NCI-H748 (cell line): Measurements from ENCODE around the gene KRTAP10-10.
A peak's percentile ranks its signal among the peaks of the same experiment; 100 is the strongest.
"Not testable (repeated sequence)": the region's sequence is repeated elsewhere in the genome, so short reads cannot be mapped to it uniquely, and the experiment has no call there.

Experiments
- DNase-seq: peaks from one replicate; lab custom pipeline; 2025; ENCODE audit not compliant: unreplicated experiment; lab: John Stamatoyannopoulos, UW

The KRTAP10-10 gene

GRCh38 chr21:44637018-44637850 lies at the start of gene KRTAP10-10:
Gene KRTAP10-10 (plus strand): TSS chr21:44637356. CDS start chr21:44637418, 62 bp downstream.
- DNase-seq: no peak

GRCh38 chr21:44589094-44589493 lies 48.1 kb upstream of the KRTAP10-10 start:
- no peak for DNase-seq

- no peak for DNase-seq
Observed at GRCh38 chr21:44589586-44590305, 47.4 kb upstream of the KRTAP10-10 start.

- DNase-seq: no peak
Observed at GRCh38 chr21:44590311-44590721, 46.8 kb upstream of the KRTAP10-10 start.

- DNase-seq: not testable (repeated sequence)
Observed at GRCh38 chr21:44590897-44591800, 46.0 kb upstream of the KRTAP10-10 start.

- not testable (repeated sequence) for DNase-seq
Observed at GRCh38 chr21:44591801-44592130, 45.4 kb upstream of the KRTAP10-10 start.

GRCh38 chr21:44592446-44593311 lies 44.5 kb upstream of the KRTAP10-10 start, which contains the start of gene KRTAP10-6:
Gene KRTAP10-6 (minus strand): TSS chr21:44592505. CDS start chr21:44592484, 21 bp downstream.
- DNase-seq: no peak

- DNase-seq: peak; percentile 37
Observed at GRCh38 chr21:44593598-44594405, 43.4 kb upstream of the KRTAP10-10 start.

GRCh38 chr21:44594406-44594916 lies 42.7 kb upstream of the KRTAP10-10 start:
- no peak for DNase-seq

GRCh38 chr21:44595524-44595923 lies 41.6 kb upstream of the KRTAP10-10 start:
- DNase-seq: no peak

GRCh38 chr21:44596068-44596725 lies 41.0 kb upstream of the KRTAP10-10 start:
- no peak for DNase-seq

GRCh38 chr21:44598061-44598460 lies 39.1 kb upstream of the KRTAP10-10 start:
- no peak for DNase-seq

GRCh38 chr21:44599264-44600029 lies 37.7 kb upstream of the KRTAP10-10 start:
- no peak for DNase-seq

- DNase-seq: not testable (repeated sequence)
Observed at GRCh38 chr21:44600118-44600978, 36.8 kb upstream of the KRTAP10-10 start, which contains the start of gene KRTAP10-7. Gene KRTAP10-7 (plus strand): TSS chr21:44600597. CDS start chr21:44600622, 25 bp downstream.

GRCh38 chr21:44601091-44601490 lies 36.1 kb upstream of the KRTAP10-10 start:
- not testable (repeated sequence) for DNase-seq

GRCh38 chr21:44601596-44602462 lies 35.3 kb upstream of the KRTAP10-10 start:
- DNase-seq: no peak
